DMS114 treated with DMSO at 0.1 percent for 48 hours (cell line): ENCODE measurements around the gene SLC6A7.

ENCODE experiments used
- DNase-seq: peaks from one replicate; lab custom pipeline; 2025; ENCODE audit not compliant: unreplicated experiment; lab: John Stamatoyannopoulos, UW

The SLC6A7 gene

DNA sequence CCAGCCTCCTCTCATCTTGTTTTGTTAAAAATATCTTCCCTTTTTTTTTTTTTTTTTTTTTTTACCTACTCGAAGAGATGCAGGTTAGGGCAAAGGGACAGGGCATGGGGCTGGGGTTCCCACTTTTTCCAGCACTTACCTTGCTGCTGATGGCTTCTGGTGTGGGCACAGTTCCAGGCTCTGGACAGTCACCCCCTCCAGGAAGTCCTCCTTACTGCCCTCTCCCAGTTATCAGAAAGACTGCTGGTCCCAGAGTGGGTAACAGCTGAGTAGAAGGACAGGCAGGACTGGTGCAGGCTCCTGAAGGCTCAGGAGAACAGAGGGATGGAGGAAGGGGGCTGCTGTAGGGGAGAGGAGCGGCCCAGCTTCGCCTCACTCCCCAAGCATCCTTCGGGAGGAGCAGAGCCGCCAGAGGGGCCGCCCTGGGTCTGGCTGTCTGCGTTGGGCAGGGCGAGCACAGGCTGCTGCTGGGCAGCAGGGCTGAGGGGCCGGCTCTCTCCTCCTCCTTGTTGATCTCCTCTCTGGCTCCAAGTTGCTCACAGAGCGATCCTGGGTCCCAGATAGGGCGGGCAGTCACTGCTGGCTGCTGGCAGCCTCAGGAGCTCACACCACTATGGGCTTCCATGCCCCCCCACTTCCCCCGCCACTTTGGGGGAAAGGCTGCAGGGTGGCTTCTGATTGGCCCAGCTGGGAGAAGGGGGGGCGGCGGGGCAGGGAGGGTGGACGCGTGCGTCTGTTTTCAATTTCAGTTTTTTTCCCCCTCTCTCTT lies 34.4 kb upstream of the SLC6A7 start, which contains the start of gene PDGFRB:
TSS of gene PDGFRB (minus strand) at position 588 of the 769 bp plus-strand sequence. CDS start 18,798 bp downstream, outside the sequence.
- peak; percentile 41 for DNase-seq

DNA sequence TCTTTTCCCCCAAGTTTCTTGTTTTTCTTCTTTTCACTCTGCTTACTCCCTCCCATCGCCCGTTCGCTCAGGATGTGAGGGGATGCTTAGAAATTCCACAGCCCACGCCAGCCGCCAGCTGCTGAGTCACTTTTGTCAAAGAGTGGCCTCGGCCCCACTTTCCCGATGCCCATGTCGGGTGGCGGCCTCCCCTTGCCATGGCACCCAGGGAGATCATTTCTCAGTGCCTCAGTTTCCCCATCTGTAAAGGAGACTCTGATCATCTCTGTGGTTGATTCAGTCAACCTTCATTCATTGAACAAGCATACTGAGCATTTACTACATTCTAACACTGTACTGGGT lies 33.9 kb upstream of the SLC6A7 start:
- no peak for DNase-seq

DNA sequence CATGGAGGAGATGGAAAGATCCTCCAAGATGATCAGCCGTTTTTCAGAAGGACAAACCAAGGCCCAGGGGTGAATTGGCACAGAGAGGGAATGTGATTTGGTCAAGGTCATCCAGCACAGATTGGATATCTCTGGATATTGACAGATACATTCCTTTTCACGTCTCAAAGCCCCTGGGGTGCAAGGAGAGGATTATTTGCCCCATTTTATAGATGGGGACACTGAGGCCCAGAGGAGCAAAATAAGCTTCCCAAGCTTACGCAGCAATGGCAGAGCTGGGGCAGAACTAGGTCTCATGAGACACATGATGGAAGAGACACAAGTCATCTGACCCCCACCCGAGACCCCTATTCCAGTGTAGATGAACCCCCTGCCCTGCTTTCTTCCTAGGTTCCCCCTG lies 33.3 kb upstream of the SLC6A7 start:
- DNase-seq: no peak

DNA sequence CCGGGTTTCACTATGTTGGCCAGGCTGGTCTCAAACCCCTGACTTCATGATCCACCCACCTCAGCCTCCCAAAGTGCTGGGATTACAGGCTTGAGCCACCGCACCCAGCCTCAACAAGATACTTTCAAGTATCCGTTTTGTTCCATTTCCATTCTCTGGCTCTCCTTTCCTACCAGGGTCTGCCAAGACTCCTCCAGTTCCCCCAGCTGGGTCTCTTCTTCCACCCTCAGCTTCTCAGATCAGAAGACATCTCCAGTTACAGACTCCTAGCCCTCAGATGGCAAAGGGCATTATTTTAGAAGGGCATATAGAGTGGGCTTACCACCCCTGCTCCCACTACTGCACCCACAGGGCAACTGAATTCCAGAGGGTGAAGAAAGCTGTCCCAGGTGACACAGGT lies 32.7 kb upstream of the SLC6A7 start:
- no peak for DNase-seq

DNA sequence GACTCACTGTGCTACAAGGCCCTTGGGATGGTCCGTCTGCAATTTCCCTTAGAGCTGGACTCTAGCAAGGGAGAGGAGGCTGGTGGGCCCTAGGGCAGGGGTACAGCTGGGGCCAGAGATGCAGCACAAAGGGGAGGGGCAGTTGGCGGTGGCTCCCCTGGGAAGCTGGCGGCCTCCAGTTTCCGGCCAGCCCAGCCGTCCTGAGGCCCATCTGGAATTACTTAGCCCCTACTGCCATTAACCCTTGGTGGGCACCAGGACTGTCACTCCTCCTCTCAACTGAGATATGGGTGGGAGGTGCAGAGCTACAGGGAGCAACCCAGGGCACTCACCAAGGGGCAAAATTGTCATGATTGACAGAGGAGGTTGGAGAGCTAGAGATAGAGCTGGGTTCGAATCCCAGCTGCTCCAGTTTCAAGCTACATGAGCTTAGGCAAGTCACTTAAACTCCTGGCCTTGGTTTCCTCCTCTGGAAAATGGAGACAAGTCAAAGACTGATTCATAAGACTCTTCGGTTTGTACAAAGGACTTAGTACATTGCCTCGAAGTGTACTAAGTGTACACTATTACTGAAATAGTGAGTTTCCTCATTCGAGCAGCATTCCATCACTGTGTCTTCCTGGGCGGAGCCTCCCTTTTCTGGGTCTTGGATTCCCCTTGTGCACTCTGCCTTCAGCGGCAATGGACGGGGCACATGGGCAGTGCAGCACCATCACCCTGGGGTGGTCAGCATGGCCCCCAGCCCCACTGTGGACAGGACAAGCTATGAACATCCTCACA lies 31.5 kb upstream of the SLC6A7 start:
- no peak for DNase-seq

DNA sequence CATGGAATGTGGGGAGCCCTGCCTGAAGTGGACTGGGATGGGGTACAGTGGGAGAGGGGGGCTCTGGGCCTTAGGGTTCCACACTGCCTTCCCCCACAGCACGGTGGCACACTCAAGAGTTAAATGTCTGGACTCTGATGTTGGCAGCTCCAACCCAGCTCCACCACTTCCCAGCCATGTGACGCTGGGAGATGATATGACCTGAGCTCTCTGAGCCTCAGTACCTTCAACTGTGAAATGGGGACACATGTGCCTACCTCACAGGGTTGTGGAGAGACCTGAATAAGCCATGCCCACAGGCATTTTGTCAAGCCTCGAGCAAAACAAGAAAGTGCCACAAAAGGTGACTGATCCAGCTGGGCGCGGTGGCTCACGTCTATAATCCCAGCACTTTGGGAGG lies 30.8 kb upstream of the SLC6A7 start:
- no peak for DNase-seq

DNA sequence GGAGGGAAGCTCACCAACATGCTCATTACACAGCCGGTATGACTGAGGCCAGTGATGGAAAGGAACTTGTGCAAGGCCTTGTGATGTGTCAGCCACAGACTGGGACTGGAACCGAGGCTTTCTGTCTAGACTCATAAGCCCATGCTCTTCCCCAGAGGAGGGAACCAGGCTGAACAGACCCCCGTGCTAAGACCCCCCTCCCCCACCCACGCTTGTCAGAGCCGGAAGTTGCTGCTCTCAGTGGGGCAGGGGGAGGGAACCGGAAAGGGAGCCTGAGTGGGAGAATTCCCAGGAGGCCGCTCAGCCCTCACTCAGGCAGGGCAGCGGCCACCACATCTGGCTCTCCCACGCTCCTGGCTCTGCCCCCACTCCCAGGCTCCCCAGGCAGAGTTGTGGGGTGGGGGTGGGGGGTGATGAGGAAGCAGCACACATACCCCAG lies 30.1 kb upstream of the SLC6A7 start:
- no peak for DNase-seq

DNA sequence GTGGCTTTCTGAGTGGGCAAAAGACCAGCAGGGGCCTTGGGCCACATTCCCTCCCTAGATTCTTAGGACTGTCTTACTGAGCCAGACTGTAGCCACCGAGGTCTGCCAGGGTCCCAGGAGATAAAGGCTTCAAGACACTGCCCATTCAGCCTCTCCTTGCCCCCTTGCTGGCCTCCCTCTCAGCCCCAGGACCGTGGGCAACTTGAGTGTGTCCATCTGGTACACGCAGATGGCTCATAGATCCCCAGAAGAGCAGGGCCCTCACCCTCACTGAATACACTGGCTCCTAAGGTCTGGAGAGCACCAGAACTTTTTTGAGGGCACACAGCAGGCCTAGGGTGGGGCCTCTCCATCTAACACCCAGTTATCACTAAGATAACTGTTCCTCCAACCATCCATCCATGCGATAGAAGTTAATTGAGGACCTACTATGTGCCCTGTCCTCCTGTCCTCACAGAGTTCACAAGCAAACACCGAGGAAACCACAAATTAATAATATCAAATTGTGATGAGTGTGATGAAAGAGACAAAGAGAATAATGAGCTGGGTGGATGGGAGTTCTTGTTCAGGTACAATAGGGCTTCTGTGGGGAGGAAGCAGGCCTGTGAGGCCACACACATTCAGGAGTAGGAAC lies 29.3 kb upstream of the SLC6A7 start:
- no peak for DNase-seq

DNA sequence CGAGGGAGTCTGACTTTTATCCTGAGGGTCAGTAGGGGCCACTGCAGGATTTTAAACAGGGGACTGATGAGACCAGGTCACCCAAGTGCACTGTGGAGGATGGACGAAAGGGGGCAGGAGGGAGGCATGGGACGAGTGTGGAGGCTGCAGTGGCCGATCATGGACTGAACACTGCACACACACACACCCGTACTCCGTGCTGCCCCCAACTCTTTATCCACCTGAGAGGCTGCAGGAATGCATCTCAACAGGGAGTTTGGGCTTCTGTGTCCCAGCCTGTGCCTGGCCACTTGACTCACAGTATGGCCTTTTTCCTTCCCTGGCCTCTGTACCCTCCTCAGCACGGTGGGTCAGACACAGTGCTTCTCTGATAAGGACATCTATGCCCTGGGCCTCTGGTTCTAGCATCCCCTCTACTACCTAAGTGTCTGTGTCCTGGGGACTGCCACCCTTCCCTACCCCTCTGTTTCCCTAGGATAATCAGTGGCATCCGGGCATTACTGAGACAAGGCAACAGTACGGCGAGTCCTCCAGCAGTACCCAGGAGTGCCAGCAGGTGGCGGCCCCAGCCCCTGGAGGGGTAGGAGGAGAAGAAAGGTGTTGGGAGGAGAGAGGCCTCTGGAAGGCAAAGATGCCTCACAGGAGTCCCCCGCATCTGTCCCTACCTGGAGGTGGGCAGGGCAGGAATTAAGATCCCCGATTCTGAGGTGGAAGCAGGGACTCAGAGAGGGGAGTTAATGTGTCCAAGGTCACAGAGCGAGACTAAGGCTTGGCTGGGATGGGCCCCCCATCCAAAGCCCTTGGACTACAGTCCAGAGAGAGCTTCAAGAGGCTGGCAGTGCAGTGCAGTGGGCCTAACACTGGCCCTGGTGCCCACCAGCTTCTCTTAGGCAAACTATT lies 28.4 kb upstream of the SLC6A7 start:
- DNase-seq: peak; percentile 77

DNA sequence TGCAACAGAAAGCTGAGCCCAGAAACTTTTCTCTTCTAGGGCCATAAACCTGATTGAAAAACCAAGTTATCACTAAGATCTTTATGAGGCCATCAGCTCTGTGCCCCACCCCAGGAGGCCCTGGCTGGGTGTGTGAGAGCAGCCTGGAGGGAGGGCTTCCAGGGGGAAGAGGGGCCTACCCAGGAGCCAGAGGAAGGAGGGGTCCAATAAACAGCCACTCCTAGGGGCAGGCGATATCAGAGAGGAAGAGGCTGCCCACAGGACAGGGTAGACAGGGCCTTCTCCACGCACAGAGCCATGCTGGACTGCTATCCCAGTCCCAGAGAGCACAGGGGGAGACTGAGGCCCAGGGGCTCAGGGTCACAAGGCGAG lies 27.7 kb upstream of the SLC6A7 start:
- no peak for DNase-seq

DNA sequence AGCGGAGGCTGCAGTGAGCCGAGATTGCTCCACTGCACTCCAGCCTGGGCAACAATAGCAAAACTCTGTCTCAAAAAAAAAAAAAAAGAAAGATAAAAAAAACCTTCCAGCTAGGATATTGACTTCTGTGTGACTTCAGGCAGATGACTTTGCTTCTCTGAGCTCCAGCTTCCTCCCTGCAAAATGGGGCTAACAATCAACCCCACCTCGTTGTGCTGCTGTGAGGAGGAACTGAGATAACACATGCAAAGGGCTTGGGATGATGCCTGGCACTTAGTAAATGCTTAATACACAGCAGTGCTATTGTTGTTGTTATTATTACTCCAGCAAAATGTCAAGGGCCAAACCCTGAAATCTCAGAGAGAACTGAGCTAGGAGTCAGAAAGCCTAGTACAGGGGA lies 26.8 kb upstream of the SLC6A7 start:
- DNase-seq: no peak

DNA sequence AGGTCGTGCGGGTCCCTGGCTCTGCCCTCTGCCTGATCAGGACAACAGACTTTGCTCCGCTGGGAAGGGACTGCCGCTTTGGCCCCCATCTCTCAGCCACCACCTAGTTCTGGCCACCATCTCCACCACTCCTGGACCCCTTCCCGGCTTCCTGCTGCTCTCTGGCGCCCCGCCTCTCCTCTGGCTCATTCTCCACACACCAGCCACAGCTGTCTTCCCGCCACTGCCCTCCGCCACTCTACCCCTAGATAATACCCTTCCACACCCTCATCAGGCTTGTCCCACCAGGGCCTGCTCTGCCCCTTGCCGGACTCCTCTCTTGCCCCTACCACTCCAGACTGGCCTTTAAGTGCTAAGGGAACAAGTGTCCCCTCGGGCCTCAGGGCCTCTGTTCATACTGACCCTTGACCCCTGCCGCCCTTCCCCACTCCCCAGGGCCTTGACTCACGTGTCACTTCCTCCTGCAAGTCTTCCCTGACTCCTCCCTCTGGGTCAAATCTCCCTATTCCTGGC lies 26.3 kb upstream of the SLC6A7 start:
- DNase-seq: no peak

DNA sequence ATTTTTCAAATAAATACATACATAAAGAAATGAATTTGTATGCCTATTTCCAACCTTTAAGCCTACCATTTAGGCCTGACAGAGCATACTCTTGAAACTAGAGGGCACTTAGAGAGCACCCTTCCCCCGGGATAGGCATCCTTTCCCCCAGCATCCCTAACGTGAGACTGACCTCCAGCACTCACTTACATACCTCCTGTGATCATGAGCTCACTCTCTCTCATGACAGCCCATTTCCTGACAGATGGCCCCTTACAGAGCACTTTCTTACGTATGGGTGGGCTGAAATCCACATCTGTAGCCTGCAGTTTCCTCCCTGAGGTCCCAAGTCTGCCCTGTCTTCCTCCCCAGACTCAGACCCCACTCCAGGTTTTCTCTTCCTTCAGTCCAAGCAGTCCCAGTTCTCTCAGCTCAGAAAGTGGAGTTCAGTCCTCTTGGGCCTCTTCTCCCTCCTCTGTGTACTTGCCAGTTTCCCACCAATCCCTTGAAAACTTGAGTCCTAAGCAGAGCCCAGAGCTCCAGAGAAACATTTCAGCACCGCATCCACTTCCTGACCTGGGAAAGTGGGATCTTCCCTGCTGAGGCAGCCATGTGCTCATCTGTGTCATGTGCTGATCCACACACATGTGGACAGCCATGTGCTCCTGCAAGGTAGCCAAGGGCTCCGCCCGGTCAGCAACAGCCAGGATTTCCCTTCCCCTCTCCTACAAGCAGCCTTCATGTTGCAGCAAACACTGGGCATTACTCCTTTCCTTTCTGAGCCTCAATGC lies 25.5 kb upstream of the SLC6A7 start:
- no peak for DNase-seq

DNA sequence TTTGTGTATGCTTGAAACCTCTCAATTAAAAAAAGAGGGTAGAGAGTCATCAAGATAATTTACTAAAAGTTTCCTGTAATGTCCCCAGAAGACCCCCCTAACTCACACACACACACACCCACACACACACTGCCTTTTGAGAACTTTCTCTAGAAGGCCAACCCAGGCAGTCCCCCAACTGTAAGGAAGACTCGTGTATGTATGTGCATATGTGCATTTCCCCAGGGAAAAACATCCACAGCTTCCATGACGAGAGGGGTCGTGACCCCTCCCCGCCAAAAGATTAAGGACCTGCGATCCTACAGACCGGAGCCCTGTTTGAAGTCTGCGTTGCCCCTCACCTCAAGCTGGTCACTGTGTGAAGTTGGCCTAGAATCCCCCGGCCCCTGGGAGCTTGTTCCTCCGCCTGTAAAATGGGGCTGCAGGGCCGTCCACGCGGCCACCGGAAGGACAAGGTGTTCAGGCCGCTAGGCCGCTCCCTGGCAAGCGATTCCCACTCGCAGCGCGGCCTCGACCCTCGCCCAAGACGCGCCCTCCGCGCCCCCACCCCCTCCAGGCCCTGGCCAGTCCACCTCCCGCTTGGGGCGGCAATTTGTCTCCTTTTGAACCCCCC lies 23.7 kb upstream of the SLC6A7 start:
- no peak for DNase-seq

DNA sequence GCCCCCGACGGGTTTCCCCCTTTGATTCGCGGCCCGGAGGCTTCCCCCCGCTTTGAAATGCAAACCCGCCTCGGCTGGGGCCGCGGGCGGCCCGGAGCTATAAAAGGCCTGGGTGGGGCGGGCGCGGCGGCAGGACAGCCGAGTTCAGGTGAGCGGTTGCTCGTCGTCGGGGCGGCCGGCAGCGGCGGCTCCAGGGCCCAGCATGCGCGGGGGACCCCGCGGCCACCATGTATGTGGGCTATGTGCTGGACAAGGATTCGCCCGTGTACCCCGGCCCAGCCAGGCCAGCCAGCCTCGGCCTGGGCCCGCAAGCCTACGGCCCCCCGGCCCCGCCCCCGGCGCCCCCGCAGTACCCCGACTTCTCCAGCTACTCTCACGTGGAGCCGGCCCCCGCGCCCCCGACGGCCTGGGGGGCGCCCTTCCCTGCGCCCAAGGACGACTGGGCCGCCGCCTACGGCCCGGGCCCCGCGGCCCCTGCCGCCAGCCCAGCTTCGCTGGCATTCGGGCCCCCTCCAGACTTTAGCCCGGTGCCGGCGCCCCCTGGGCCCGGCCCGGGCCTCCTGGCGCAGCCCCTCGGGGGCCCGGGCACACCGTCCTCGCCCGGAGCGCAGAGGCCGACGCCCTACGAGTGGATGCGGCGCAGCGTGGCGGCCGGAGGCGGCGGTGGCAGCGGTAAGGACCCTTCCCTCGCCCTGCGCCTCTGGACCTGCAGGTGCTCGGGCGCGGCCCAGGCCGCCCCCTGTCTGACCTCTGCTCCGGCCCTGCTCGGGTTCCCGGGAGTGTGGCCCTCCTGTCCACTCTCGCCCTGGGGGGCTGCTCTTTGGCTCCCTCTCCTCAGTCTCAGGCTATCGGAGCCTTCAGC lies 23.0 kb upstream of the SLC6A7 start, which contains the start of gene CDX1:
TSS of gene CDX1 (plus strand) at position 129 of the 862 bp plus-strand sequence. CDS start at position 228, 99 bp downstream.
- no peak for DNase-seq

DNA sequence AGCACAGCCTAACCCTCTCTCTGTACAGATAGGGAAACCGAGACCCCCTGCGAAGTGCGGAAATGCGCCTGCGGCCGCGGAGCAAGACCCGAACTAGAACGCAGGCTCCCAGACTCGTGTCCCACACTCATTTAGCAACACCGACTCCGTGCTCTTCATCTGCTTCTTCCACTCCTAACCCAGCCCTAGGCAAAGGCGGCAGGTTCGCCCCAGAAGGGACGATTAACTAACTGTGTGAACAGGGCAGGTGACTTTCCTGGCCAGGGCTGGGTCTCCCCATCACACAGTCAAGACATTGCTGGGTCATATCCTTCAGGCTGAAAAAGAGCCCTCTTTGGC lies 22.4 kb upstream of the SLC6A7 start:
- DNase-seq: no peak

DNA sequence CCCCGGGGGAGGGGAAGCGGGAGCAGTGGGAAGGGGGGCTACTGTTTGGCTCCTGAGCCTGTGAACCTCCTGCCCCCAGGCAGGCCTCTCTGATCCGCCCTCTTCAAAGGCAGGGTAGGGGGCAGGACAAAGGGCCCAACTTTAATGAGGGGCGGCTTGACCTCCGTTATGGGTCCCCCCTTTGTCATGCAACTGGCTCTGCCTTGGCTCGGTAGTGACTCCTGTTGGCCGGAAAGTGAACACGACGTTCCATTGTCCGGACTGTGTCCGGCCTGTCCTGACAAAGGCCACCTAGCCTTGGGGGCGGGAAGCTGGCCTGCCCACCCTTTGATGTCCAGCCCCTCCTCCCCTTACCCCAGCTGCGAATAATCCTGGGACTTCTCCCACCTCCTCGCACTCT lies 22.0 kb upstream of the SLC6A7 start:
- DNase-seq: no peak

DNA sequence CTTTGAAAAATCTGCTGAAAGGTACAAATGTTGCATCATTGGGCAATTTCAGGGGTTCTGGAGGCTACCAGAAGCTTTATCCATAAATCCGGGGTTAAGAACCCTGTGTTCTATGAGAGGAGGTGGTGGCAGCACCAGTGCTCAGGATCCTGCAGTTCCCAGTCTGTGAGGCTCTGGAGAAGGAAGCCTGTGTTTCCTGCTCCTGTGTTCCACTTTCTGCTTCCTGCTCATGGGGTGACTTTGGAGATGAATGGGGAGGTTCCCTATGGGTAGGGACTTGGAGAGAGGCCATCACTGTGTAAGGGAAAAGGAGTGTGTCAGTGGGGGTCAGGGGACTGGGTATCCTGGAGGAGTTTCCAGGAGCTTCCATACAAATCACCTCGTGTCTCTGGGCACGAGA lies 21.0 kb upstream of the SLC6A7 start:
- no peak for DNase-seq

DNA sequence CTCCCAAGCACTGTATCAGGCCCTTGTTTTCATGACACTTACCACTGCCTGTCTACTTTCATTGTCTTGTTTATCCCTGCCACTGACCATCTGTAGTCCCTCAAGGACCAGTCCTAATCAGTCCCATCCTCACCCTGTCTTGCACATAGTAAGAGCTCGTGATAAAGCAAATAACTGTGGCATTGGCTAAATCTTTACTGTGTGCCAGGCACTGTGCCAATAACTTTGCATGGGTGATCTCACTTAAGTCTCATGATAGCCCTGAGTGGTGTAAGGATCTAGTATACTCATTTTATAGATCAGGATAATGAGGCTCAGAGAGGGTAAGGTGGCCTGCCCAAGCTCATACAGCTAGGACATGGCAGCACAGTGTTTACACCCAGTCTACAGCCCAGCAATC lies 17.7 kb upstream of the SLC6A7 start:
- no peak for DNase-seq
